Smooth muscle cell (in vitro differentiated cells): ENCODE data around the gene SMARCAL1. TPM values are rescaled to one million over a fixed set of nuclear protein-coding genes. Genes with fewer than 3 reads are reported as not detected.
"Not testable (repeated sequence)": the region's sequence is repeated elsewhere in the genome, so short reads cannot be mapped to it uniquely, and the experiment has no call there.

Source experiments
- DNase-seq: peaks from one replicate; lab custom pipeline; 2025; ENCODE audit not compliant: unreplicated experiment; lab: John Stamatoyannopoulos, UW
- H2AFZ ChIP-seq: fragments of 200-600 bp; sonication (generic); 2 replicates; pipeline ENCODE4 v1.6.0; 2016; ENCODE audit warnings: antibody characterized with exemption, low read depth, mild to moderate bottlenecking
- H3F3A ChIP-seq: fragments of 200-600 bp; sonication (generic); 2 replicates; pipeline ENCODE4 v1.6.0; 2017; ENCODE audit warnings: antibody characterized with exemption, low read depth
- H3K27ac ChIP-seq: fragments of 200-600 bp; sonication (generic); 2 replicates; pipeline ENCODE4 v1.5.1; 2016; ENCODE audit warnings: low read depth, mild to moderate bottlenecking
- H3K27me3 ChIP-seq: fragments of 200-600 bp; sonication (generic); 2 replicates; pipeline ENCODE4 v1.6.1; 2016; ENCODE audit warnings: low read depth, mild to moderate bottlenecking
- H3K36me3 ChIP-seq: fragments of 200-600 bp; sonication (generic); 2 replicates; pipeline ENCODE4 v1.5.1; 2016; ENCODE audit warnings: low read depth
- H3K4me1 ChIP-seq: fragments of 200-600 bp; sonication (generic); 2 replicates; pipeline ENCODE4 v1.5.1; 2016; ENCODE audit warnings: low read depth
- H3K4me2 ChIP-seq: fragments of 200-600 bp; sonication (generic); 2 replicates; pipeline ENCODE4 v1.6.0; 2016; ENCODE audit warnings: mild to moderate bottlenecking
- H3K4me3 ChIP-seq: fragments of 200-600 bp; sonication (generic); 2 replicates; pipeline ENCODE4 v1.5.1; 2016; ENCODE audit warnings: mild to moderate bottlenecking
- H3K79me2 ChIP-seq: fragments of 200-600 bp; sonication (generic); 2 replicates; pipeline ENCODE4 v1.6.0; 2016; ENCODE audit warnings: low read depth, mild to moderate bottlenecking
- H3K9ac ChIP-seq: fragments of 200-600 bp; sonication (generic); 2 replicates; pipeline ENCODE4 v1.6.0; 2016; ENCODE audit warnings: low read depth
- H3K9me3 ChIP-seq: fragments of 200-600 bp; sonication (generic); replicated peaks from 2 replicates; pipeline ENCODE4 v1.5.1; 2016; ENCODE audit warnings: low read depth
- H4K20me1 ChIP-seq: fragments of 200-600 bp; sonication (generic); 2 replicates; pipeline ENCODE4 v1.6.0; 2016; ENCODE audit warnings: low read depth
- WGBS: methylation state at CpG from one replicate; pipeline ENCODE4 v1.1.7; 2016; ENCODE audit warnings: low lambda C conversion rate; 5-methylcytosine and 5-hydroxymethylcytosine counted together
- polyA plus RNA-seq: library from polyadenylated mRNA; unstranded; fragments of >200 nt; fragmentation: Nextera tagmentation; extraction: Ambion mirVana; gene quantifications from 2 replicates; pipeline ENCODE4 v1.2.1, GENCODE V29; 2016
- total RNA-seq: library from RNA; depleted of rRNA; stranded (reverse); fragments of >200 nt; gene quantifications from 2 replicates; pipeline ENCODE4 v1.2.3, GENCODE V29; 2014
- TF ChIP-seq, protein P1 (sequence below): fragments of 200-600 bp; sonication (generic); IDR thresholded peaks from 2 replicates; pipeline ENCODE4 v1.5.1; 2017; ENCODE audit warnings: borderline replicate concordance, mild to moderate bottlenecking, antibody characterized with exemption; ENCODE audit not compliant: insufficient read depth, poor library complexity, severe bottlenecking

The SMARCAL1 gene
- total and polyA plus RNA-seq, 2 experiments from 2014 or later = 23.1 to 33.5 TPM

DNA sequence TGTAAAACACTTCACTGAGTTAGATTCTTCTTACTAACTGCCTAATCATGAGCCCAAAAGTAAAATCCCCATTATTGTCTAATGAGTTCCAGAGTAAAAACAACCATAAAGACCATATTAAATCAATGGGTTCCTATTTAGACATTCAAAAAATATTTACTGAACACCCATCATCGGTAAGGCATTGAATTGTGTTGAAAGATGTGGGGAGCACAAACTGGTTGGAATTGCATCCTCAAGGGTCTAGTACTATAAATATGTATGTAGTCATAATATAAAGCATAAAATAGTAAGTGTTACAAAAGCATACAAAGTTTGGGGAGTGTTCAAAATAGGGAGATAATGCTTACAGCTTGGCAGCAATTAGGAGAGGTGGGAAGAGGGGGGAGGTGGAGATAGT lies 37.0 kb upstream of the SMARCAL1 start:
- peaks cover 11% of the 10 kb centered on the region for H3F3A ChIP-seq
- no peak overlapping the region for H3K27ac ChIP-seq
- no peaks in the 10 kb centered on the region for H3K79me2 ChIP-seq
- no peak overlapping the region for H3K9ac ChIP-seq
- H3K4me2 ChIP-seq = no peak overlapping the region
- peaks cover 13% of the 10 kb centered on the region for H3K27me3 ChIP-seq
- no peak for DNase-seq
- H4K20me1 ChIP-seq = no peaks in the 10 kb centered on the region
- no peak overlapping the region for H3K4me3 ChIP-seq
- H3K9me3 ChIP-seq = no peaks in the 10 kb centered on the region
- peaks cover 13% of the 10 kb centered on the region for H3K4me1 ChIP-seq
- no peak overlapping the region for H2AFZ ChIP-seq
- no peaks in the 10 kb centered on the region for H3K36me3 ChIP-seq
- TF ChIP-seq, protein P1, sequence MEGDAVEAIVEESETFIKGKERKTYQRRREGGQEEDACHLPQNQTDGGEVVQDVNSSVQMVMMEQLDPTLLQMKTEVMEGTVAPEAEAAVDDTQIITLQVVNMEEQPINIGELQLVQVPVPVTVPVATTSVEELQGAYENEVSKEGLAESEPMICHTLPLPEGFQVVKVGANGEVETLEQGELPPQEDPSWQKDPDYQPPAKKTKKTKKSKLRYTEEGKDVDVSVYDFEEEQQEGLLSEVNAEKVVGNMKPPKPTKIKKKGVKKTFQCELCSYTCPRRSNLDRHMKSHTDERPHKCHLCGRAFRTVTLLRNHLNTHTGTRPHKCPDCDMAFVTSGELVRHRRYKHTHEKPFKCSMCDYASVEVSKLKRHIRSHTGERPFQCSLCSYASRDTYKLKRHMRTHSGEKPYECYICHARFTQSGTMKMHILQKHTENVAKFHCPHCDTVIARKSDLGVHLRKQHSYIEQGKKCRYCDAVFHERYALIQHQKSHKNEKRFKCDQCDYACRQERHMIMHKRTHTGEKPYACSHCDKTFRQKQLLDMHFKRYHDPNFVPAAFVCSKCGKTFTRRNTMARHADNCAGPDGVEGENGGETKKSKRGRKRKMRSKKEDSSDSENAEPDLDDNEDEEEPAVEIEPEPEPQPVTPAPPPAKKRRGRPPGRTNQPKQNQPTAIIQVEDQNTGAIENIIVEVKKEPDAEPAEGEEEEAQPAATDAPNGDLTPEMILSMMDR = no peak
- 89% methylated on average over 1 of the region's 1 CpG for WGBS

DNA sequence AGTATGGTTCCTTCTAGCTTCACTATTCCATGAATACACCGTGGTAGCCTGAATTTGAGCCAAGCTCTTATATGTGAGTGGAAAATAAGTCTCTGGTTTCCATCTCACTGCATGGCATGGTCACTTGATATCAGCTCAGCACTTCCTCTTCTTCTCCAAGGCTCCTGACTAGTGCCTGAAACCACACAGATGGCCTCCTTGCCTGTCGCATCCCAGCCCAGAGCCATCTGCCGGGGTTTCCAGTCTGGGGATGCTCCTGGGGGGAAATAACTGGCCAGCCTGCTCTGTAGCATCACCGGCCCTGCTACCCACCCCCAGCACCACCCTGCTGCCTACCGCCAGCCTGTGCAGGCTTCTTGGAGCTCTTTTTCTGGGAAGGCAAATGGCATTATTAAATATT lies 32.3 kb upstream of the SMARCAL1 start:
- Histone ChIP-seq H3K4me3 (no peak overlapping the region), H3K27me3 (no peaks in the 10 kb centered on the region), H3K4me1 (no peaks in the 10 kb centered on the region), H3K36me3 (no peaks in the 10 kb centered on the region), H3K79me2 (no peaks in the 10 kb centered on the region), H3F3A (no peaks in the 10 kb centered on the region), H2AFZ (no peak overlapping the region), H4K20me1 (no peaks in the 10 kb centered on the region), H3K9ac (no peak overlapping the region), H3K4me2 (no peak overlapping the region), H3K9me3 (no peaks in the 10 kb centered on the region), H3K27ac (no peak overlapping the region)
- TF ChIP-seq, protein P1 = no peak
- DNase-seq = no peak
- WGBS = 79% methylated on average over 5 of the region's 5 CpGs

DNA sequence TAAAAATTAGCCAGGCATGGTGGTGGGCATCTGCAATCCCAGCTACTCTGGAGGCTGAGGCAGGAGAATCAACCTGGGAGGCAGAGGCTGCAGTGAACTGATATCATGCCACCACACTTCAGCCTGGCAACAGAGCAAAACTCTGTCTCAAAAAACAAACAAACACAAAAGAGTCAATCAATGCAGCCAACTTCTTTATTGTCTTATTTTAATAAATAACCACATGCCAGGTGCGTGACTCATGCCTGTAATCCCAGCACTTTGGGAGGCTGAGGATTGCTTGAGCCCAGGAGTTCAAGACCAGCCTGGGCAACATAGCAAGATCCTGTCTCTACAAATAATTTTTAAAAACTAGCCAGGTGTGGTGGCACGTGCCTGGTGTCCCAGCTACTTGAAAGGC lies 27.9 kb upstream of the SMARCAL1 start:
- H3K9me3 ChIP-seq, H4K20me1 ChIP-seq, H3K36me3 ChIP-seq, H3K27ac ChIP-seq, H3K27me3 ChIP-seq, H2AFZ ChIP-seq, H3K79me2 ChIP-seq, DNase-seq, H3K9ac ChIP-seq, H3K4me1 ChIP-seq, H3K4me2 ChIP-seq, H3F3A ChIP-seq, H3K4me3 ChIP-seq: not testable (repeated sequence)
- WGBS = 98% methylated on average over 2 of the region's 2 CpGs

DNA sequence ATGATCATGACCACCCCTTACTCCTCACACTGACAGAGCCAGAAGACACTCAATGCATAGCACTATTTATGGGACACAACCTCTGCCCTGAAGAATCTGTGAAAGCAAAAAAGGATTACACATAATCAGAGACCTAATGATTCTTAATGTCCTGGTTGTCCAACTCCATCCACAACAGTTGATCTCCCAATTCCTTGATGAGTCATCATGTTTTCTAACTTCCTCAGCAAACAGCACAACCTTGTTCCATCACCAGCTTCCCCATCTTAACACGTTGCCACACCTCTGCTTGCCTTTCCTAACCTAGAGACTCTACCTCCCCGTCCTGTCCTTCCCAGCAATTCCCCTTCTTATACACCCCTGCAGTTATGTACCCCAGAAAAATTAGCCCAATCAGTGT lies 26.8 kb upstream of the SMARCAL1 start:
- Histone ChIP-seq H3K27ac (no peak overlapping the region), H3K4me3 (no peak overlapping the region), H3K4me2 (no peak overlapping the region), H4K20me1 (no peaks in the 10 kb centered on the region), H3K9ac (no peak overlapping the region), H3K79me2 (no peaks in the 10 kb centered on the region), H3K36me3 (no peaks in the 10 kb centered on the region), H3K27me3 (no peaks in the 10 kb centered on the region), H3K4me1 (no peaks in the 10 kb centered on the region), H2AFZ (no peak overlapping the region), H3F3A (no peaks in the 10 kb centered on the region), H3K9me3 (no peaks in the 10 kb centered on the region)
- TF ChIP-seq, protein P1 = no peak
- no peak for DNase-seq
- 76% methylated on average over 2 of the region's 2 CpGs for WGBS
